ENCODE measurements around the gene GPS2.
A peak's percentile ranks its signal among the peaks of the same experiment; 100 is the strongest.
"Not testable (repeated sequence)": the region's sequence is repeated elsewhere in the genome, so short reads cannot be mapped to it uniquely, and the experiment has no call there.

GPS2 gene

GRCh38 chr17:7335765-7336164 is 20.6 kb upstream of the GPS2 start:
- H3K27me3 ChIP-seq (ENCODE audit: low read depth, low read length); H3K9me3 ChIP-seq (ENCODE audit: control insufficient read depth in 1 of 2, low read length in 2 of 2); H3K4me3 ChIP-seq (ENCODE audit: low read depth in 1 of 2, low read length in 2 of 2); H3K4me1 ChIP-seq (ENCODE audit: control insufficient read depth in 1 of 2, insufficient read depth in 2 of 2, low read length in 2 of 2); H3K36me3 ChIP-seq (ENCODE audit: control insufficient read depth in 1 of 2, insufficient read depth in 2 of 2, low read length in 2 of 2); H3K27ac ChIP-seq (ENCODE audit: low read length): not testable (repeated sequence)

- Histone ChIP-seq H3K4me1 (ENCODE audit: control insufficient read depth in 1 of 2, insufficient read depth in 2 of 2, low read length in 2 of 2) (peaks cover 0 to 7% of the 10 kb centered on the region in 2 donors), H3K9me3 (ENCODE audit: control insufficient read depth in 1 of 2, low read length in 2 of 2) (no peaks in the 10 kb centered on the region), H3K27ac (ENCODE audit: low read length) (no peak overlapping the region), H3K4me3 (ENCODE audit: low read depth in 1 of 2, low read length in 2 of 2) (no peak overlapping the region), H3K36me3 (ENCODE audit: control insufficient read depth in 1 of 2, insufficient read depth in 2 of 2, low read length in 2 of 2) (no peaks in the 10 kb centered on the region), H3K27me3 (ENCODE audit: low read depth, low read length) (peaks cover 2% of the 10 kb centered on the region)
These were observed 19.9 kb upstream of the GPS2 start for GRCh38 chr17:7334938-7335538.

GRCh38 chr17:7332600-7333069 is 17.5 kb upstream of the GPS2 start:
- peaks cover 8 to 20% of the 10 kb centered on the region in 2 donors for H3K4me1 ChIP-seq (ENCODE audit: control insufficient read depth in 1 of 2, insufficient read depth in 2 of 2, low read length in 2 of 2)
- H3K9me3 ChIP-seq (ENCODE audit: control insufficient read depth in 1 of 2, low read length in 2 of 2); H3K27me3 ChIP-seq (ENCODE audit: low read depth, low read length); H3K27ac ChIP-seq (ENCODE audit: low read length); H3K36me3 ChIP-seq (ENCODE audit: control insufficient read depth in 1 of 2, insufficient read depth in 2 of 2, low read length in 2 of 2); H3K4me3 ChIP-seq (ENCODE audit: low read depth in 1 of 2, low read length in 2 of 2): not testable (repeated sequence)

- H3K36me3 ChIP-seq (ENCODE audit: control insufficient read depth in 1 of 2, insufficient read depth in 2 of 2, low read length in 2 of 2) = no peaks in the 10 kb centered on the region
- no peak overlapping the region for H3K4me3 ChIP-seq (ENCODE audit: low read depth in 1 of 2, low read length in 2 of 2)
- H3K27ac ChIP-seq (ENCODE audit: low read length) = no peak overlapping the region
- no peaks in the 10 kb centered on the region for H3K27me3 ChIP-seq (ENCODE audit: low read depth, low read length)
- H3K9me3 ChIP-seq (ENCODE audit: control insufficient read depth in 1 of 2, low read length in 2 of 2) = no peaks in the 10 kb centered on the region
- H3K4me1 ChIP-seq (ENCODE audit: control insufficient read depth in 1 of 2, insufficient read depth in 2 of 2, low read length in 2 of 2) = peaks cover 8 to 20% of the 10 kb centered on the region in 2 donors
These were observed 17.0 kb upstream of the GPS2 start for GRCh38 chr17:7332111-7332510.

GRCh38 chr17:7330638-7331015 is 15.5 kb upstream of the GPS2 start:
- no peak overlapping the region for H3K27ac ChIP-seq (ENCODE audit: low read length)
- H3K27me3 ChIP-seq (ENCODE audit: low read depth, low read length) = no peaks in the 10 kb centered on the region
- peaks cover 8 to 20% of the 10 kb centered on the region in 2 donors for H3K4me1 ChIP-seq (ENCODE audit: control insufficient read depth in 1 of 2, insufficient read depth in 2 of 2, low read length in 2 of 2)
- peaks cover 9 to 10% of the 10 kb centered on the region in 2 donors for H3K36me3 ChIP-seq (ENCODE audit: control insufficient read depth in 1 of 2, insufficient read depth in 2 of 2, low read length in 2 of 2)
- H3K9me3 ChIP-seq (ENCODE audit: control insufficient read depth in 1 of 2, low read length in 2 of 2) = no peaks in the 10 kb centered on the region
- peak overlapping the region; percentile 88 to 93 for H3K4me3 ChIP-seq (ENCODE audit: low read depth in 1 of 2, low read length in 2 of 2)

- Histone ChIP-seq H3K4me1 (ENCODE audit: control insufficient read depth in 1 of 2, insufficient read depth in 2 of 2, low read length in 2 of 2) (peaks cover 8 to 20% of the 10 kb centered on the region in 2 donors), H3K27me3 (ENCODE audit: low read depth, low read length) (no peaks in the 10 kb centered on the region), H3K4me3 (ENCODE audit: low read depth in 1 of 2, low read length in 2 of 2) (peak overlapping the region; percentile 88 to 93), H3K27ac (ENCODE audit: low read length) (peak overlapping the region; percentile 94), H3K36me3 (ENCODE audit: control insufficient read depth in 1 of 2, insufficient read depth in 2 of 2, low read length in 2 of 2) (peaks cover 10 to 16% of the 10 kb centered on the region in 2 donors), H3K9me3 (ENCODE audit: control insufficient read depth in 1 of 2, low read length in 2 of 2) (no peaks in the 10 kb centered on the region)
These were observed 15.0 kb upstream of the GPS2 start for GRCh38 chr17:7329997-7330637.

- Histone ChIP-seq H3K9me3 (ENCODE audit: control insufficient read depth in 1 of 2, low read length in 2 of 2) (no peaks in the 10 kb centered on the region), H3K4me3 (ENCODE audit: low read depth in 1 of 2, low read length in 2 of 2) (peak overlapping the region; percentile 88 to 93), H3K4me1 (ENCODE audit: control insufficient read depth in 1 of 2, insufficient read depth in 2 of 2, low read length in 2 of 2) (peaks cover 8 to 20% of the 10 kb centered on the region in 2 donors), H3K27me3 (ENCODE audit: low read depth, low read length) (no peaks in the 10 kb centered on the region), H3K27ac (ENCODE audit: low read length) (peak overlapping the region; percentile 94), H3K36me3 (ENCODE audit: control insufficient read depth in 1 of 2, insufficient read depth in 2 of 2, low read length in 2 of 2) (peaks cover 13 to 21% of the 10 kb centered on the region in 2 donors)
These were observed 14.3 kb upstream of the GPS2 start for GRCh38 chr17:7329374-7329996.

- peaks cover 8 to 20% of the 10 kb centered on the region in 2 donors for H3K4me1 ChIP-seq (ENCODE audit: control insufficient read depth in 1 of 2, insufficient read depth in 2 of 2, low read length in 2 of 2)
- H3K27me3 ChIP-seq (ENCODE audit: low read depth, low read length) = no peaks in the 10 kb centered on the region
- H3K4me3 ChIP-seq (ENCODE audit: low read depth in 1 of 2, low read length in 2 of 2) = peak within 1 kb of the TSS; percentile 88 to 94
- peak within 1 kb of the TSS; percentile 94 for H3K27ac ChIP-seq (ENCODE audit: low read length)
- H3K36me3 ChIP-seq (ENCODE audit: control insufficient read depth in 1 of 2, insufficient read depth in 2 of 2, low read length in 2 of 2) = peaks cover 15 to 27% of the 10 kb centered on the region in 2 donors
- no peaks in the 10 kb centered on the region for H3K9me3 ChIP-seq (ENCODE audit: control insufficient read depth in 1 of 2, low read length in 2 of 2)
These were observed 13.7 kb upstream of the GPS2 start, which contains the start of gene NEURL4 for GRCh38 chr17:7328840-7329373. Gene NEURL4 (minus strand): TSS chr17:7329335. CDS start chr17:7329312, 23 bp downstream.

GRCh38 chr17:7328009-7328408 is 12.8 kb upstream of the GPS2 start:
- peak overlapping the region; percentile 94 for H3K27ac ChIP-seq (ENCODE audit: low read length)
- H3K4me3 ChIP-seq (ENCODE audit: low read depth in 1 of 2, low read length in 2 of 2) = peak overlapping the region; percentile 26 to 88

GRCh38 chr17:7327501-7327900 is 12.3 kb upstream of the GPS2 start:
- Histone ChIP-seq H3K36me3 (ENCODE audit: control insufficient read depth in 1 of 2, insufficient read depth in 2 of 2, low read length in 2 of 2) (peaks cover 27 to 41% of the 10 kb centered on the region in 2 donors), H3K4me1 (ENCODE audit: control insufficient read depth in 1 of 2, insufficient read depth in 2 of 2, low read length in 2 of 2) (peaks cover 8 to 20% of the 10 kb centered on the region in 2 donors), H3K27me3 (ENCODE audit: low read depth, low read length) (no peaks in the 10 kb centered on the region)

More at GRCh38 chr17:7328009-7328408, 12.8 kb upstream of the GPS2 start:
- no peaks in the 10 kb centered on the region for H3K27me3 ChIP-seq (ENCODE audit: low read depth, low read length)
- peaks cover 22 to 36% of the 10 kb centered on the region in 2 donors for H3K36me3 ChIP-seq (ENCODE audit: control insufficient read depth in 1 of 2, insufficient read depth in 2 of 2, low read length in 2 of 2)
- peaks cover 8 to 20% of the 10 kb centered on the region in 2 donors for H3K4me1 ChIP-seq (ENCODE audit: control insufficient read depth in 1 of 2, insufficient read depth in 2 of 2, low read length in 2 of 2)
- no peaks in the 10 kb centered on the region for H3K9me3 ChIP-seq (ENCODE audit: control insufficient read depth in 1 of 2, low read length in 2 of 2)

GRCh38 chr17:7327056-7327455 is 11.9 kb upstream of the GPS2 start:
- no peaks in the 10 kb centered on the region for H3K9me3 ChIP-seq (ENCODE audit: control insufficient read depth in 1 of 2, low read length in 2 of 2)
- H3K4me1 ChIP-seq (ENCODE audit: control insufficient read depth in 1 of 2, insufficient read depth in 2 of 2, low read length in 2 of 2) = peaks cover 8 to 20% of the 10 kb centered on the region in 2 donors
- no peak overlapping the region for H3K27ac ChIP-seq (ENCODE audit: low read length)
- H3K4me3 ChIP-seq (ENCODE audit: low read depth in 1 of 2, low read length in 2 of 2) = no peak overlapping the region
- H3K36me3 ChIP-seq (ENCODE audit: control insufficient read depth in 1 of 2, insufficient read depth in 2 of 2, low read length in 2 of 2) = peaks cover 30 to 45% of the 10 kb centered on the region in 2 donors
- no peaks in the 10 kb centered on the region for H3K27me3 ChIP-seq (ENCODE audit: low read depth, low read length)

More at GRCh38 chr17:7327501-7327900, 12.3 kb upstream of the GPS2 start:
- H3K9me3 ChIP-seq (ENCODE audit: control insufficient read depth in 1 of 2, low read length in 2 of 2) = no peaks in the 10 kb centered on the region
- H3K4me3 ChIP-seq (ENCODE audit: low read depth in 1 of 2, low read length in 2 of 2) = no peak overlapping the region
- no peak overlapping the region for H3K27ac ChIP-seq (ENCODE audit: low read length)

Data from muscle layer of duodenum (tissue), 2 donors.